Umbilical cord (tissue), 2 donors: ENCODE data around the gene BSN. TPM values are rescaled to one million over a fixed set of nuclear protein-coding genes. Genes with fewer than 3 reads are reported as not detected.

ENCODE experiments used
- DNase-seq: peaks from one replicate; pipeline ENCODE4 v3.0.0-alpha.2; 2015; ENCODE audit warnings: low spot score
- total RNA-seq: library from RNA; depleted of rRNA; stranded (reverse); fragments of >200 nt; gene quantifications from one replicate; pipeline ENCODE4 v1.2.3, GENCODE V29; 2014; ENCODE audit warnings: low replicate concordance; ENCODE audit not compliant: insufficient read depth

BSN gene
- total RNA-seq, 1 donor from 2014 or later, result 0.96 TPM

GRCh38 chr3:49654176-49654825 lies 100.0 kb downstream of the BSN start:
- DNase-seq, result no peak

DNA sequence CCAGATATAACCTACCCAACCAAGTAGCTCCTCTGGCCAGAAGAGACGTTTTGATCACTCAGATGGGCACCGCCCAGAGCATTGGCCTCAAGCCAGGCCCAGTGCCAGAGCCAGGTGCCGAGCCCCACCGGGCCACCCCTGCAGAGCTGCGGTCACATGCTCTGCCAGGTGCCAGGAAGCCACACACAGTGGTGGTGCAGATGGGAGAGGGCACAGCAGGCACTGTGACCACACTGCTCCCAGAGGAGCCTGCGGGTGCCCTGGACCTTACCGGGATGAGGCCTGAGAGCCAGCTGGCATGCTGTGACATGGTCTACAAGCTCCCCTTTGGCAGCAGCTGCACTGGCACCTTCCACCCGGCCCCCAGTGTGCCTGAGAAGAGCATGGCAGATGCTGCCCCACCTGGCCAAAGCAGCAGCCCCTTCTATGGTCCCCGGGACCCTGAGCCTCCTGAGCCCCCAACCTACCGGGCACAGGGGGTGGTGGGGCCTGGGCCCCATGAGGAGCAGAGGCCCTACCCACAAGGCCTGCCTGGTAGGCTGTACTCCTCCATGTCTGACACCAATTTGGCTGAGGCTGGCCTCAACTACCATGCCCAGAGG lies 100.8 kb downstream of the BSN start:
- DNase-seq, result no peak

GRCh38 chr3:49655731-49656285 lies 101.5 kb downstream of the BSN start:
- no peak for DNase-seq

DNA sequence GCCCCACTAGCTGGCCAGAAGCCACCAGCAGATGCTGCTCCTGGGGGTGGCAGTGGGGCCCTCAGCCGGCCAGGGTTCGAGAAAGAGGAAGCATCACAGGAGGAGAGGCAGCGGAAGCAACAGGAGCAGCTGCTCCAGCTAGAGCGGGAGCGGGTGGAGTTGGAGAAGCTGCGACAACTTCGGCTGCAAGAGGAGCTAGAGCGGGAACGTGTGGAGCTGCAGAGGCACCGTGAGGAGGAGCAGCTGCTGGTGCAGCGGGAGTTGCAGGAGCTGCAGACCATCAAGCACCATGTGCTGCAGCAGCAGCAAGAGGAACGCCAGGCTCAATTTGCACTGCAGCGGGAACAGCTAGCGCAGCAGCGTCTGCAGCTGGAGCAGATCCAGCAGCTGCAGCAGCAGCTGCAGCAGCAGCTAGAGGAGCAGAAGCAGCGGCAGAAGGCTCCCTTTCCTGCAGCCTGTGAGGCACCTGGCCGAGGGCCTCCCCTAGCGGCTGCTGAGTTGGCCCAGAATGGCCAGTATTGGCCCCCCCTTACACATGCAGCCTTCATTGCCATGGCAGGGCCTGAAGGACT lies 102.3 kb downstream of the BSN start:
- DNase-seq, result no peak

GRCh38 chr3:49657208-49657915 lies 103.1 kb downstream of the BSN start:
- DNase-seq, result no peak

GRCh38 chr3:49658711-49659110 lies 104.4 kb downstream of the BSN start:
- DNase-seq, result no peak

GRCh38 chr3:49659756-49660155 lies 105.5 kb downstream of the BSN start:
- DNase-seq, result no peak

DNA sequence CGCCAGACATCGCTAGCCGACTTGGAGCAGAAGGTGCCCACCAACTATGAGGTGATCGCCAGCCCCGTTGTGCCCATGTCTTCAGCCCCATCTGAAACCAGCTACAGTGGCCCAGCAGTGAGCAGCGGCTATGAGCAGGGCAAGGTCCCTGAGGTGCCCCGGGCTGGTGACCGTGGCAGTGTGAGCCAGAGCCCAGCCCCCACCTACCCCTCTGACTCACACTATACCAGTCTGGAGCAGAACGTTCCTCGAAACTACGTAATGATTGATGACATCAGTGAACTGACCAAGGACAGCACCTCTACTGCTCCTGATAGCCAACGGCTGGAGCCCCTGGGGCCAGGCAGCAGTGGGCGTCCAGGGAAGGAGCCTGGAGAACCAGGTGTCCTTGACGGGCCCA lies 107.0 kb downstream of the BSN start:
- DNase-seq, result no peak

DNA sequence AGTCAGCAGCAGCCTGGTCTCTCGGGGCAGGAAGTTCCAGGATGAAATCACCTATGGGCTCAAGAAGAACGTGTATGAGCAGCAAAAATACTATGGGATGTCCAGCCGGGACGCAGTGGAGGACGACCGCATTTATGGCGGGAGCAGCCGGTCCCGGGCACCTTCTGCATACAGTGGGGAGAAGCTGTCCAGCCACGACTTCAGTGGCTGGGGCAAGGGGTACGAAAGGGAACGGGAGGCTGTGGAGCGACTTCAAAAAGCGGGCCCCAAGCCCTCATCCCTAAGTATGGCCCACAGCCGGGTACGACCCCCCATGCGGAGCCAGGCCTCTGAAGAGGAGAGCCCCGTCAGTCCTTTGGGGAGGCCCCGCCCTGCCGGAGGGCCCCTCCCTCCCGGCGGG lies 107.7 kb downstream of the BSN start:
- no peak for DNase-seq

DNA sequence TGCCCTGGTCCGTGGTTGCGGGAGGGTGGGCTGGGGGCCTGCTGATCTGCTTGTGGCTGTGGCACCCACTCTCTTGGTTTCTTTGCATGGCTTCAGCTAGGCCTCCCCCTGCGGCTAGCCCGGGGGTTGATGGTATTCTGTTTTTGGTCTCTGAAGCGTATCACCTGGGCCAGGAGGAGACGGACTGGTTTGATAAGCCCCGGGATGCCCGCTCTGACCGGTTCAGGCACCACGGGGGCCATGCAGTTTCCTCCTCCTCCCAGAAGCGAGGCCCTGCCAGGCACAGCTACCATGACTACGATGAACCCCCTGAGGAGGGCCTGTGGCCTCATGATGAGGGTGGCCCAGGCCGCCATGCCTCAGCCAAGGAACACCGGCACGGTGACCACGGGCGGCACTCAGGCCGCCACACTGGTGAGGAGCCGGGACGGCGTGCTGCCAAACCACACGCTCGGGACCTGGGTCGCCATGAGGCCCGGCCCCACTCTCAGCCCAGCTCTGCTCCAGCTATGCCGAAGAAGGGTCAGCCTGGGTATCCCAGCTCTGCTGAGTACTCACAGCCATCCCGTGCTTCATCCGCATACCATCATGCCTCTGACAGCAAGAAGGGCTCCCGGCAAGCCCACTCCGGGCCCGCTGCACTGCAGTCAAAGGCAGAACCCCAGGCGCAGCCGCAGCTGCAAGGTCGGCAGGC lies 108.6 kb downstream of the BSN start:
- no peak for DNase-seq

- DNase-seq, result no peak
Measured at GRCh38 chr3:49663831-49664230, 109.6 kb downstream of the BSN start.

- no peak for DNase-seq
Measured at GRCh38 chr3:49664300-49664699, 110.0 kb downstream of the BSN start.

GRCh38 chr3:49665822-49666519 lies 111.7 kb downstream of the BSN start:
- no peak for DNase-seq

GRCh38 chr3:49666592-49666991 lies 112.3 kb downstream of the BSN start:
- DNase-seq, result no peak

GRCh38 chr3:49667701-49668413 lies 113.6 kb downstream of the BSN start:
- no peak for DNase-seq

GRCh38 chr3:49668414-49668797 lies 114.1 kb downstream of the BSN start:
- DNase-seq, result no peak

DNA sequence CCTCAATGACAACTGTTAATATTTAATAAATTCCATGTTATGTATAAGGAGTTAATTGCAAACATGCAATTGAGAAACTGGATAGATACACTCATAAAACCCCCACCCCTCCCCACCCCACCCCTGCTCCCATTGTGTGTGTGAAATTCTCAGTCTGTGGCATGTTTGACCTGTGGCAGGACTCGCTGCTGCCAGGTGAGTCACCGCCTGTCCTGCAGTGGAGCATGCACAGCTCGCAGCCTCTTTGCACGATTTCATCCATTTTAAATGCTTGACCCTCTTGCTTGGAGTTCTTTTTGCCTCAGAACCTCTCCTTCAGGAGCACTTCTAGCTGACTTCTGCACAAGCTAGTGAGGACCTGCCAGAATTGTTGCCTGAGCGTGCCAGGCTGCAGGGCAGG lies 114.6 kb downstream of the BSN start:
- DNase-seq, result no peak

GRCh38 chr3:49669352-49669751 lies 115.1 kb downstream of the BSN start:
- DNase-seq, result no peak

GRCh38 chr3:49670940-49671290 lies 116.6 kb downstream of the BSN start:
- DNase-seq, result no peak
